K562 (cell line): ENCODE measurements around the gene AKAP6. TPM values are rescaled to one million over a fixed set of nuclear protein-coding genes. Genes with fewer than 3 reads are reported as not detected.

Experiments
- ATAC-seq: fragments of 200-7000 bp; cut with Tn5 transposase; 3 replicates; pipeline ENCODE4 v1.9.1; 2020; ENCODE audit warnings: moderate library complexity
- BruUV-seq: library from RNA; stranded (reverse); fragments of 400-500 nt; replicated peaks from 2 replicates; lab custom pipeline; 2021; lab: Mats Ljungman, UMichigan
- CTCF ChIA-PET: fragments of 300-600 bp; formaldehyde crosslinking; extraction: SDS; loops from one replicate; lab custom pipeline; 2021; ENCODE audit warnings: low intra/inter-chr PET ratio; lab: Yijun Ruan, JAX
- POLR2A ChIA-PET: fragments of 300-600, 350-650 bp; sonication (Branson Sonifier 250); formaldehyde crosslinking; extraction: SDS; loops from one replicate; lab custom pipeline; 2021; ENCODE audit warnings: antibody characterized with exemption, inconsistent platforms; lab: Yijun Ruan, JAX
- DNase-seq, 4 experiments: peaks; one replicate each; pipeline versions ENCODE4 v3.0.0 to v3.0.0-alpha.2; 2011 to 2018; ENCODE audit warnings: low spot score in 3 of 4, mixed read lengths in 3 of 4; ENCODE audit errors: extremely low read depth in 1 of 4
- FAIRE-seq: peaks from 2 replicates; lab custom pipeline; 2011; peaks lifted over from hg19 to GRCh38; lab: Jason Lieb, UNC
- H2AFZ ChIP-seq: 2 replicates; pipeline ENCODE4 v1.6.0; 2011; ENCODE audit warnings: low read depth, low read length, control low read depth, inconsistent platforms
- H3K27ac ChIP-seq: fragments of 200-600 bp; 3 replicates; pipeline ENCODE4 v1.8.0; 2011; ENCODE audit warnings: low read depth, mild to moderate bottlenecking, control low read depth, inconsistent platforms, low read length, moderate library complexity, mixed read lengths; ENCODE audit errors: extremely low read depth
- H3K27me3 ChIP-seq, 2 experiments: fragments of 300-600 bp in 1 of 2; 2 replicates in 1 of 2; 3 replicates in 1 of 2; pipeline versions ENCODE4 v1.6.0 to v1.8.0; 2011; ENCODE audit warnings: inconsistent platforms in 2 of 2, low read length in 2 of 2, mild to moderate bottlenecking in 1 of 2, mixed read lengths in 1 of 2, moderate library complexity in 1 of 2; ENCODE audit not compliant: control insufficient read depth in 2 of 2, insufficient read depth in 2 of 2
- H3K36me3 ChIP-seq: fragments of 300-600 bp; 3 replicates; pipeline ENCODE4 v1.8.0; 2011; ENCODE audit warnings: mild to moderate bottlenecking, low read length, inconsistent platforms; ENCODE audit not compliant: control insufficient read depth, insufficient read depth
- H3K4me1 ChIP-seq, 2 experiments: fragments of 200-600 bp in 1 of 2; replicated peaks in 1 of 2; 2 replicates in 1 of 2; 3 replicates in 1 of 2; pipeline versions ENCODE4 v1.5.1 to v1.8.0; 2011; ENCODE audit warnings: inconsistent platforms in 2 of 2, low read length in 2 of 2, mild to moderate bottlenecking in 1 of 2, mixed read lengths in 1 of 2, moderate library complexity in 1 of 2; ENCODE audit not compliant: control insufficient read depth in 2 of 2, insufficient read depth in 2 of 2
- H3K4me2 ChIP-seq: 2 replicates; pipeline ENCODE4 v1.6.1; 2011; ENCODE audit warnings: low read length, control low read depth, inconsistent platforms, mixed read lengths; ENCODE audit not compliant: insufficient read depth
- H3K4me3 ChIP-seq: fragments of 200-600 bp; sonication (generic), shearing (Covaris generic); 2 replicates; pipeline ENCODE4 v1.5.1; 2016; ENCODE audit warnings: control low read depth, inconsistent platforms
- H3K79me2 ChIP-seq: fragments of 200-600 bp; 3 replicates; pipeline ENCODE4 v1.8.0; 2011; ENCODE audit warnings: low read length, inconsistent platforms; ENCODE audit not compliant: control insufficient read depth, insufficient read depth
- H3K9ac ChIP-seq, 2 experiments: 2 replicates each; pipeline versions ENCODE4 v1.6.0 to v1.6.1; 2011; ENCODE audit warnings: low read depth in 2 of 2, low read length in 2 of 2, control low read depth in 1 of 2, inconsistent platforms in 1 of 2, mild to moderate bottlenecking in 1 of 2, mixed read lengths in 1 of 2; ENCODE audit not compliant: insufficient read depth in 1 of 2
- H3K9me1 ChIP-seq: one replicate; pipeline ENCODE4 v1.6.0; 2011; ENCODE audit warnings: inconsistent platforms, mild to moderate bottlenecking, low read length, moderate library complexity; ENCODE audit not compliant: control insufficient read depth, insufficient read depth
- H3K9me3 ChIP-seq: replicated peaks from 2 replicates; pipeline ENCODE4 v1.5.1; 2011; ENCODE audit warnings: low read depth, low read length, inconsistent platforms; ENCODE audit not compliant: control insufficient read depth, insufficient read depth
- H4K20me1 ChIP-seq: replicated peaks from 2 replicates; pipeline ENCODE4 v1.6.1; 2011; ENCODE audit warnings: low read length, inconsistent platforms, mixed read lengths; ENCODE audit not compliant: control insufficient read depth, insufficient read depth
- BDP1 ChIP-seq: IDR thresholded peaks from 3 replicates; pipeline ENCODE4 v1.6.1; 2011; ENCODE audit not compliant: insufficient read length, insufficient read depth
- NONO ChIP-seq, 2 experiments: fragments of 200-400 bp in 1 of 2; fragments of 450-650 bp in 1 of 2; formaldehyde crosslinking in 1 of 2; IDR thresholded peaks; 2 replicates each; pipeline ENCODE4 v1.6.1; 2017; ENCODE audit warnings: low read depth in 2 of 2, mild to moderate bottlenecking in 2 of 2, moderate library complexity in 2 of 2, low read length in 1 of 2
- TAF7 ChIP-seq: fragments of 450-650 bp; IDR thresholded peaks from 2 replicates; pipeline ENCODE4 v1.6.1; 2016; ENCODE audit warnings: missing genetic modification characterization, missing compliant biosample characterization
- ZFP36 ChIP-seq: fragments of 150-350 bp; IDR thresholded peaks from 2 replicates; pipeline ENCODE4 v1.6.1; 2018; ENCODE audit warnings: low read length, low read depth; ENCODE audit not compliant: partially characterized antibody
- ZNF212 ChIP-seq: fragments of 450-650 bp; formaldehyde crosslinking; IDR thresholded peaks from 2 replicates; pipeline ENCODE4 v1.4.0; 2020; ENCODE audit warnings: mild to moderate bottlenecking
- ZNF354B ChIP-seq: fragments of 250-450 bp; sonication (Bioruptor Pico); IDR thresholded peaks from 2 replicates; pipeline ENCODE4 v1.4.0; 2020
- ZNF511 ChIP-seq: sonication (generic); formaldehyde crosslinking; IDR thresholded peaks from 2 replicates; pipeline ENCODE4 v1.8.0; 2022; ENCODE audit warnings: mild to moderate bottlenecking, missing genetic modification reagents
- WGBS: fragments of 100-300 bp; shearing (Covaris generic); methylation state at CpG from one replicate; pipeline ENCODE4 v1.1.6; 2016; ENCODE audit warnings: low coverage, mixed read lengths; ENCODE audit not compliant: insufficient coverage; ENCODE audit errors: missing lambda C conversion rate; 5-methylcytosine and 5-hydroxymethylcytosine counted together
- in situ Hi-C: fragments of 300-500 bp; cut with MboI; formaldehyde crosslinking; loops from 4 replicates; pipeline ENCODE4 v1.15.0; 2018; ENCODE audit warnings: inconsistent platforms, mixed read lengths
- intact Hi-C: fragments of 100-400 bp; cut with micrococcal nuclease; formaldehyde crosslinking; loops from 2 replicates; pipeline ENCODE4 v1.14.2; 2022
- polyA plus RNA-seq, 8 experiments: library from polyadenylated mRNA; depleted of rRNA in 4 of 8; stranded (reverse) in 5 of 8; unstranded in 3 of 8; fragments of >200 nt; fragmentation: Nextera tagmentation in 2 of 8; fragmentation: Illumina TruSeq in 1 of 8; extraction: Ambion mirVana in 2 of 8; extraction: Trizol in 1 of 8; gene quantifications; 2 replicates each; pipeline versions ENCODE4 v1.2.1 to v1.2.3, GENCODE V29; 2011 to 2014; ENCODE audit warnings: inconsistent platforms in 1 of 8, missing spikeins in 1 of 8
- total RNA-seq, 7 experiments: library from RNA; depleted of rRNA in 6 of 7; stranded (reverse); fragments of >200 nt in 6 of 7; fragmentation: Illumina TruSeq in 2 of 7; extraction: Trizol in 2 of 7; gene quantifications; 2 replicates each; pipeline versions ENCODE4 v1.2.1 to v1.2.3, GENCODE V29; 2011 to 2021; ENCODE audit warnings: low replicate concordance in 1 of 7

Gene AKAP6
- total and polyA plus RNA-seq, 9 of the 15 experiments (the other 6 are each of a cell fraction or from before 2014, with no cell fraction given): 0.03 to 1.7 (median 0.48) TPM

- CTCF ChIA-PET: no interaction called here
- Histone ChIP-seq H3K4me1 (no peaks in the 10 kb centered on the region), H3K27ac (no peak overlapping the region), H3K79me2 (no peaks in the 10 kb centered on the region), H3K9me3 (no peaks in the 10 kb centered on the region), H2AFZ (no peak overlapping the region), H4K20me1 (no peaks in the 10 kb centered on the region), H3K36me3 (no peaks in the 10 kb centered on the region), H3K9ac (no peak overlapping the region), H3K4me2 (no peak overlapping the region), H3K4me3 (no peak overlapping the region), H3K27me3 (no peaks in the 10 kb centered on the region), H3K9me1 (no peaks in the 10 kb centered on the region)
- in situ Hi-C loops: no loop called here
- DNase-seq (no peak), ATAC-seq (no peak), FAIRE-seq (no peak)
- no TSS peak for BruUV-seq
- intact Hi-C loops: no loop called here
- 0% methylated on average over 1 of the region's 1 CpG for WGBS
- TF ChIP-seq TAF7 (tag) (no peak), ZNF511 (no peak), NONO (IDR thresholded peaks at IDR 0.05; ENCODE audit: low read depth in 2 of 2, low read length in 1 of 2) (no peak), ZNF354B (CRISPR knock-in tag) (no peak), BDP1 (no peak), ZNF212 (CRISPR knock-in tag) (no peak), ZFP36 (no peak)
- POLR2A ChIA-PET: interaction anchor here (1.7 kb wide), 1 partner anchor 19 kb away, joined by 3 read pairs; no protein-coding TSS in a partner anchor
These were observed 20.9 kb downstream of the AKAP6 start for GRCh38 chr14:32350020-32350419.
